Measurements from ENCODE around the gene TMPRSS11A.
A peak's percentile ranks its signal among the peaks of the same experiment; 100 is the strongest.

GRCh38 chr4:67871867-67872266 is 91.4 kb downstream of the TMPRSS11A start:
- TF ChIP-seq CTCF (IDR thresholded peaks at IDR 0.05; ENCODE audit: low read depth, low read length, poor library complexity, severe bottlenecking) (peak; percentile 46), EZH2phosphoT487 (IDR thresholded peaks at IDR 0.05; ENCODE audit: borderline replicate concordance, low read length) (no peak)
